DND-41 (cell line): Measurements from ENCODE around the gene OTUD5.

Source experiments
- EZH2 ChIP-seq: IDR thresholded peaks from 3 replicates; pipeline ENCODE4 v1.6.1; 2012; ENCODE audit warnings: borderline replicate concordance, low read depth, mild to moderate bottlenecking, moderate library complexity, low read length, inconsistent platforms; ENCODE audit not compliant: severe bottlenecking
- TF ChIP-seq, protein P1 (sequence below): IDR thresholded peaks from 2 replicates; pipeline ENCODE4 v1.5.1; 2012; ENCODE audit warnings: borderline replicate concordance, low read length, moderate library complexity, mild to moderate bottlenecking; ENCODE audit not compliant: poor library complexity, severe bottlenecking; ENCODE audit errors: extremely low read depth

DNA sequence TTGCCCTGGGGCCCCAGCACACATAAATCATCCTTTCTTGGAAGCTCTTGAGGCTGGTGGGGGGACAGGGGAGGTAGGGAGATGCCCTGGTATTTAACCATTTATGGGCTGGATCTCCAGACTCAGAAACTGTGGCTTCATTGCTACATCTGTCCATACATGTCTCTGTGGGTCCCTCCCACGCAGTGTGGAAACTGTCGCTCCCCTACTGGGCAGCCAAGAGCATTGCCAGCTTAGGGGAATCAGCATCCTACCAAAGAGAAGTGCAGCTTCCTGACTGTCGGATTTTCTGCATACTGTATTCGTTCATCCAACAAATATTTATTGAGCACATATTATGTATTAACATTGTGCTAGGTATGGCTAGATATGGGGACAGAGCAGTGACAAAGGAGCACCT, 41.0 kb upstream of the OTUD5 start:
- TF ChIP-seq, protein P1, sequence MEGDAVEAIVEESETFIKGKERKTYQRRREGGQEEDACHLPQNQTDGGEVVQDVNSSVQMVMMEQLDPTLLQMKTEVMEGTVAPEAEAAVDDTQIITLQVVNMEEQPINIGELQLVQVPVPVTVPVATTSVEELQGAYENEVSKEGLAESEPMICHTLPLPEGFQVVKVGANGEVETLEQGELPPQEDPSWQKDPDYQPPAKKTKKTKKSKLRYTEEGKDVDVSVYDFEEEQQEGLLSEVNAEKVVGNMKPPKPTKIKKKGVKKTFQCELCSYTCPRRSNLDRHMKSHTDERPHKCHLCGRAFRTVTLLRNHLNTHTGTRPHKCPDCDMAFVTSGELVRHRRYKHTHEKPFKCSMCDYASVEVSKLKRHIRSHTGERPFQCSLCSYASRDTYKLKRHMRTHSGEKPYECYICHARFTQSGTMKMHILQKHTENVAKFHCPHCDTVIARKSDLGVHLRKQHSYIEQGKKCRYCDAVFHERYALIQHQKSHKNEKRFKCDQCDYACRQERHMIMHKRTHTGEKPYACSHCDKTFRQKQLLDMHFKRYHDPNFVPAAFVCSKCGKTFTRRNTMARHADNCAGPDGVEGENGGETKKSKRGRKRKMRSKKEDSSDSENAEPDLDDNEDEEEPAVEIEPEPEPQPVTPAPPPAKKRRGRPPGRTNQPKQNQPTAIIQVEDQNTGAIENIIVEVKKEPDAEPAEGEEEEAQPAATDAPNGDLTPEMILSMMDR = no peak
- no peak for TF ChIP-seq EZH2
